Kidney (tissue), 14 donors: ENCODE data around the gene AMFR. TPM values are rescaled to one million over a fixed set of nuclear protein-coding genes. Genes with fewer than 3 reads are reported as not detected.

Experiments used
- DNase-seq, 5 donors: peaks; one replicate each; pipeline ENCODE4 v3.0.0-alpha.2; 2013 to 2020
- FAIRE-seq: peaks from 2 replicates; lab custom pipeline; 2012; peaks lifted over from hg19 to GRCh38; lab: Jason Lieb, UNC
- H3K27ac ChIP-seq, 2 donors: one replicate each; pipeline ENCODE4 v1.7.0; 2013; ENCODE audit warnings: low read depth in 2 of 2, low read length in 2 of 2, inconsistent platforms in 1 of 2
- H3K27me3 ChIP-seq: one replicate; pipeline ENCODE4 v1.7.1; 2013; ENCODE audit warnings: low read length, inconsistent platforms; ENCODE audit not compliant: control insufficient read depth, insufficient read depth
- H3K36me3 ChIP-seq, 3 donors: one replicate each; pipeline versions ENCODE4 v1.7.0 to v1.7.1; 2013; ENCODE audit warnings: low read length in 3 of 3, control low read depth in 1 of 3, inconsistent platforms in 1 of 3; ENCODE audit not compliant: insufficient read depth in 3 of 3, control insufficient read depth in 2 of 3
- H3K4me1 ChIP-seq, 3 donors: one replicate each; pipeline versions ENCODE4 v1.7.0 to v1.7.1; 2013; ENCODE audit warnings: low read length in 3 of 3, inconsistent platforms in 1 of 3, low read depth in 1 of 3; ENCODE audit not compliant: control insufficient read depth in 2 of 3, insufficient read depth in 2 of 3
- H3K4me3 ChIP-seq, 3 donors: one replicate each; pipeline versions ENCODE4 v1.7.0 to v1.8.1; 2013; ENCODE audit warnings: low read length in 3 of 3, control low read depth in 1 of 3, inconsistent platforms in 1 of 3
- H3K9ac ChIP-seq, 3 donors: one replicate each; pipeline versions ENCODE4 v1.7.0 to v1.7.1; 2013; ENCODE audit warnings: low read length in 3 of 3, control low read depth in 1 of 3, inconsistent platforms in 1 of 3
- H3K9me3 ChIP-seq, 3 donors: one replicate each; pipeline versions ENCODE4 v1.7.0 to v1.7.1; 2013; ENCODE audit warnings: low read length in 3 of 3, control low read depth in 1 of 3, inconsistent platforms in 1 of 3; ENCODE audit not compliant: control insufficient read depth in 2 of 3, insufficient read depth in 1 of 3
- intact Hi-C: fragments of 100-400 bp; cut with DNase I; formaldehyde crosslinking; loops from one replicate; pipeline ENCODE4 v1.11.1; 2022
- polyA plus RNA-seq: library from polyadenylated mRNA; stranded (reverse); fragments of 350-450 nt; fragmentation: Illumina TruSeq; extraction: RNeasy Lipid Tissue Mini Kit (QIAGEN cat#74804); gene quantifications from one replicate; pipeline ENCODE4 v1.2.3, GENCODE V29; 2014; ENCODE audit warnings: low read depth, low replicate concordance; ENCODE audit not compliant: insufficient read depth
- total RNA-seq: library from RNA; stranded (reverse); fragmentation: NEBNext Ultra II Directional; extraction: Animal tissue kit (Norgen Biotek cat#: 25700); gene quantifications from one replicate; pipeline ENCODE4 v1.2.1, GENCODE V29; 2021
- TF ChIP-seq, protein P1 (sequence below): IDR thresholded peaks from 3 replicates; pipeline ENCODE4 v1.5.1; 2012; ENCODE audit warnings: mild to moderate bottlenecking, moderate library complexity, borderline replicate concordance; ENCODE audit not compliant: insufficient read depth; ENCODE audit errors: extremely low read depth
- donor health status: control.
- donor health status: control.
- donor health status: control.
- donor health status: control.
- donor health status: control.
- donor health status: DM: yes; HTN: yes; CAD: no.
- donor health status: Normal renal cell carcinoma (clear cell type).

AMFR gene
- total and polyA plus RNA-seq, 2 donors from 2014 or later = 143 to 163 TPM

DNA sequence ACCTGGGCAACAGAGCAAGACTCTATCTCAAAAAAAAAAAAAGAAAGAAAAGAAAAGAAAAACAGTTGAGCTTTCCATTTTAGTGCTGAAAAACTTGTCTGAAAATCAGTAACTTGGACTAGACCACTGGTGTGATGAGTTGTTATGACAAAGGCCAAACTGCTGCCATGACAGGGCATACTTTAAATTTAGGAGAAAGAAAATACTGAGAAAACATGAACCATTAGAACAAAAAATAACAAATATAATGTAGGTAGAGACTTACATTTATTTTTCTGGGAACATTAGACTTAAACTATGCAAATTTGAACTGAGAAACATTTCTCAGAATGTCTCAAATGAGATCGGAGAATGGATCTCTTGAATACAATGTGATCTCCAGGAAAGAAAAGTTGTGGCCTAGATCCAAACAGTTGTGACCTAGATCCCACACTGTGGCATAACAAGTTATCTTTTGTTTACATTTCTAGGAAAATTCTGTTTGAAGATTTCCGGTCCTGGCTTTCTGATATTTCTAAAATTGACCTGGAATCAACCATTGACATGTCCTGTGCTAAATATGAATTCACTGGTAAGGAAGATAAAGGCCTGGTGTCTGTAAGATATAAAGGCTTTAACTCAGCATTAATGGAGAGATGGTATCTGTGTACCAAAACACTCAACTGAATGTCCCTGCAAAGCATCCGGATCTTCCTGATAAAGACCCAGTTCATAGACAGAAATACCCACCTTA, 36.9 kb upstream of the AMFR start:
- H3K27ac ChIP-seq = no peak overlapping the region
- H3K4me3 ChIP-seq = no peak overlapping the region
- no peak for FAIRE-seq
- intact Hi-C loops = no loop called here
- no peak overlapping the region for H3K9ac ChIP-seq
- H3K27me3 ChIP-seq = no peaks in the 10 kb centered on the region
- H3K4me1 ChIP-seq = no peaks in the 10 kb centered on the region
- no peaks in the 10 kb centered on the region for H3K9me3 ChIP-seq
- TF ChIP-seq, protein P1, sequence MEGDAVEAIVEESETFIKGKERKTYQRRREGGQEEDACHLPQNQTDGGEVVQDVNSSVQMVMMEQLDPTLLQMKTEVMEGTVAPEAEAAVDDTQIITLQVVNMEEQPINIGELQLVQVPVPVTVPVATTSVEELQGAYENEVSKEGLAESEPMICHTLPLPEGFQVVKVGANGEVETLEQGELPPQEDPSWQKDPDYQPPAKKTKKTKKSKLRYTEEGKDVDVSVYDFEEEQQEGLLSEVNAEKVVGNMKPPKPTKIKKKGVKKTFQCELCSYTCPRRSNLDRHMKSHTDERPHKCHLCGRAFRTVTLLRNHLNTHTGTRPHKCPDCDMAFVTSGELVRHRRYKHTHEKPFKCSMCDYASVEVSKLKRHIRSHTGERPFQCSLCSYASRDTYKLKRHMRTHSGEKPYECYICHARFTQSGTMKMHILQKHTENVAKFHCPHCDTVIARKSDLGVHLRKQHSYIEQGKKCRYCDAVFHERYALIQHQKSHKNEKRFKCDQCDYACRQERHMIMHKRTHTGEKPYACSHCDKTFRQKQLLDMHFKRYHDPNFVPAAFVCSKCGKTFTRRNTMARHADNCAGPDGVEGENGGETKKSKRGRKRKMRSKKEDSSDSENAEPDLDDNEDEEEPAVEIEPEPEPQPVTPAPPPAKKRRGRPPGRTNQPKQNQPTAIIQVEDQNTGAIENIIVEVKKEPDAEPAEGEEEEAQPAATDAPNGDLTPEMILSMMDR = no peak
- DNase-seq = no peak
- H3K36me3 ChIP-seq = peaks cover 6 to 31% (median 26%) of the 10 kb centered on the region in 3 donors

DNA sequence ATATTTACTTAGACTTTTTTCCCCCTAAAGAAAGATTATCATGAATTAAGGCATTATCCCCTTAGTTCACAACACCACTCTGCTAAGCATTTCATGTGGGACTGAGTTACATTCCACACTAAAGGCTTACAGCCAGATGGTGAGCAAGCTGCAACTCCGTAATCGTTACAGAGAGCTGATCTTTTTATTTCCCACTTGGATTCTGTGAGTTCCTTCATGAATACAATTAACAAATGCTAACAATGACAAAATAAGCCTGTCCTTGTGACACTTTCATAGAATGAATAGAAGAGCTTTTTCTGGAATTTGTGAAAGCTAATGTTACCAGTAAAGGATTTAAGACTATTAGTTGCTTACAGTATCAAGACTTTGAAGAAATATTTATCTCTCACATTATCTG, 34.8 kb upstream of the AMFR start:
- H3K36me3 ChIP-seq = peaks cover 0 to 32% (median 23%) of the 10 kb centered on the region in 3 donors

DNA sequence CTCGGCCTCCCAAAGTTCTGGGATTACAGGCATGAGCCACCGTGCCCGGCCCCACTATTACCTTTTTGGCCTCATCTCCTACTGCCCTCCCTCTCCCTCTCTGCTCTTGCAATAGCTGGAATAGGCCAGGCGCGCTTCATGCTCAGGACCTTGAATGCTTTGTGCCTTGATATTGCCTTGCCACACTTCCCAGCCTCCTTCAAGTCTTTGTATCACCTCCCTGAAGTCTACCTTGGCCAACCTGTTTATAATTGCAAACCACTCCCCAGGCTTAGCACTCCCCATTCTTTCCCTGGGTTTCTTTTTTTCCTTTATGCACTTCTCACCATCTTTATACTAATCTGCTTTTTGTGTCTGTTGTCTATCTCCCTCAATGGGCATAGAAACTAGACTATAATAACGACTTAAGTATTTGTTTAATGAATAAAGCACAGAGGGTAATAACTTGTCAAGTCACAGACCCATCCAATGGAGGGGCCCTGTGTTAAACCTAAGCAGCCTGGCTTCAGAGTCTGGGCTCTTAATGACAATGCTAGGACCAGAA, 32.7 kb upstream of the AMFR start:
- Histone ChIP-seq H3K4me1 (no peaks in the 10 kb centered on the region), H3K27me3 (no peaks in the 10 kb centered on the region), H3K9ac (no peak overlapping the region), H3K9me3 (no peaks in the 10 kb centered on the region), H3K36me3 (peaks cover 0 to 32% (median 16%) of the 10 kb centered on the region in 3 donors), H3K4me3 (no peak overlapping the region), H3K27ac (no peak overlapping the region)
- intact Hi-C loops = no loop called here
- FAIRE-seq = no peak
- TF ChIP-seq, protein P1 = no peak
- no peak for DNase-seq

More for the DNA sequence above, 34.8 kb upstream of the AMFR start:
- H3K4me1 ChIP-seq = no peaks in the 10 kb centered on the region
- intact Hi-C loops = no loop called here
- H3K27ac ChIP-seq = no peak overlapping the region
- TF ChIP-seq, protein P1 = no peak
- H3K4me3 ChIP-seq = no peak overlapping the region
- FAIRE-seq (no peak), DNase-seq (no peak)
- no peaks in the 10 kb centered on the region for H3K27me3 ChIP-seq
- H3K9ac ChIP-seq = no peak overlapping the region
- H3K9me3 ChIP-seq = no peaks in the 10 kb centered on the region
